Right ventricle myocardium inferior (tissue), 1 donor: ENCODE results near the gene NDUFA3. TPM values are rescaled to one million over a fixed set of nuclear protein-coding genes. Genes with fewer than 3 reads are reported as not detected.
"Not testable (repeated sequence)": the region's sequence is repeated elsewhere in the genome, so short reads cannot be mapped to it uniquely, and the experiment has no call there.

Source experiments
- ATAC-seq: fragments of 200-7000 bp; cut with Tn5 transposase; one replicate; pipeline ENCODE4 v1.9.1; 2020; ENCODE audit warnings: mild to moderate bottlenecking, moderate library complexity
- DNase-seq: peaks from one replicate; pipeline ENCODE4 v3.0.0; 2021; ENCODE audit errors: missing footprints
- intact Hi-C: fragments of 100-400 bp; cut with DNase I; formaldehyde crosslinking; loops from one replicate; pipeline ENCODE4 v1.11.0; 2022
- long read RNA-seq: library from polyadenylated mRNA; unstranded; transcript quantifications from one replicate; pipeline ENCODE4 v2.0.0, GENCODE V29; 2021
- total RNA-seq: library from RNA; stranded (reverse); fragmentation: NEBNext Ultra II Directional; extraction: Animal tissue kit (Norgen Biotek cat#: 25700); gene quantifications from one replicate; pipeline ENCODE4 v1.2.1, GENCODE V29; 2021
- donor health status: DM: no; HTN: yes; CAD: no; lungs with severe emphysema.

NDUFA3 gene
- total RNA-seq, result 561 TPM
- long read RNA-seq, transcript NDUFA3-214 (4 exons, 963 nt), result major isoform, 231 of 259 reads
- long read RNA-seq, partial matches to known transcripts, result 15 of 259 reads
- long read RNA-seq, other reads (novel, unspliced or antisense), result 4 of 259 reads

GRCh38 chr19:54102421-54103169 is at the start of gene NDUFA3:
Gene NDUFA3, plus strand, starts transcription at chr19:54102855. Its CDS starts 24 bp downstream, at chr19:54102879.
- ATAC-seq (peak; percentile 100), DNase-seq (peak; percentile 99)
- intact Hi-C loops, result loop anchor here (1.0 to 10.0 kb wide), 2 partner anchors 13 to 228 kb away; partner anchors contain the start of genes PRPF31 and TFPT

GRCh38 chr19:54062643-54063042 is 40.0 kb upstream of the NDUFA3 start:
- intact Hi-C loops, result no loop called here
- peak; percentile 85 for DNase-seq

GRCh38 chr19:54063350-54064116 is 39.1 kb upstream of the NDUFA3 start, which contains the start of gene VSTM1:
Gene VSTM1, minus strand, starts transcription at chr19:54063897. Its CDS starts 120 bp downstream, at chr19:54063777.
- DNase-seq, result no peak
- ATAC-seq, result no peak
- intact Hi-C loops, result no loop called here

More at GRCh38 chr19:54062643-54063042, 40.0 kb upstream of the NDUFA3 start:
- ATAC-seq, result no peak

- ATAC-seq (no peak), DNase-seq (no peak)
- intact Hi-C loops, result no loop called here
These were observed 33.2 kb upstream of the NDUFA3 start for GRCh38 chr19:54069470-54069869.

GRCh38 chr19:54073829-54074228 is 28.8 kb upstream of the NDUFA3 start:
- no peak for ATAC-seq
- DNase-seq, result no peak
- intact Hi-C loops, result no loop called here

GRCh38 chr19:54074851-54075250 is 27.8 kb upstream of the NDUFA3 start:
- DNase-seq, result no peak
- intact Hi-C loops, result no loop called here
- ATAC-seq, result no peak

GRCh38 chr19:54077334-54077733 is 25.3 kb upstream of the NDUFA3 start:
- intact Hi-C loops, result no loop called here
- DNase-seq (no peak), ATAC-seq (no peak)

- ATAC-seq, result no peak
- intact Hi-C loops, result no loop called here
- DNase-seq, result no peak
These were observed 21.6 kb upstream of the NDUFA3 start, which contains the start of gene TARM1 for GRCh38 chr19:54081032-54081431. Gene TARM1, minus strand, starts transcription at chr19:54081365. Its CDS starts 25 bp downstream, at chr19:54081340.

- intact Hi-C loops, result no loop called here
- DNase-seq, result no peak
- ATAC-seq, result no peak
These were observed 18.2 kb upstream of the NDUFA3 start for GRCh38 chr19:54084410-54084809.

- DNase-seq (no peak), ATAC-seq (no peak)
- intact Hi-C loops, result no loop called here
These were observed 8.1 kb upstream of the NDUFA3 start for GRCh38 chr19:54094426-54095000.

GRCh38 chr19:54095136-54095858 is 7.4 kb upstream of the NDUFA3 start:
- ATAC-seq (no peak), DNase-seq (no peak)
- intact Hi-C loops, result no loop called here

- peak; percentile 88 for DNase-seq
- intact Hi-C loops, result not testable (repeated sequence)
- peak; percentile 83 for ATAC-seq
These were observed 6.6 kb upstream of the NDUFA3 start for GRCh38 chr19:54095859-54096616.

GRCh38 chr19:54096617-54097106 is 6.0 kb upstream of the NDUFA3 start:
- intact Hi-C loops, result no loop called here
- ATAC-seq, result peak; percentile 56
- DNase-seq, result no peak

- ATAC-seq, result no peak
- no peak for DNase-seq
- intact Hi-C loops, result no loop called here
These were observed 3.3 kb upstream of the NDUFA3 start for GRCh38 chr19:54099190-54099902.

- intact Hi-C loops, result loop anchor here (10.0 kb wide), 1 partner anchor 225 kb away; no protein-coding TSS in a partner anchor
- ATAC-seq, DNase-seq: not testable (repeated sequence)
These were observed 2.8 kb upstream of the NDUFA3 start for GRCh38 chr19:54099903-54100255.

- intact Hi-C loops, result loop anchor here (10.0 kb wide), 1 partner anchor 226 kb away; no protein-coding TSS in a partner anchor
- no peak for DNase-seq
- no peak for ATAC-seq
These were observed 2.1 kb upstream of the NDUFA3 start, which contains the start of gene OSCAR for GRCh38 chr19:54100561-54100960. Gene OSCAR, minus strand, starts transcription at chr19:54100803. Its CDS starts 11 bp downstream, at chr19:54100792.
